AG04450 (cell line): ENCODE results near the gene MTG2. TPM values are rescaled to one million over a fixed set of nuclear protein-coding genes. Genes with fewer than 3 reads are reported as not detected.

Source experiments
- CTCF ChIA-PET: fragments of 300-600, 350-600 bp; formaldehyde crosslinking; extraction: SDS; loops from one replicate; lab custom pipeline; 2022; ENCODE audit warnings: antibody characterized with exemption, inconsistent platforms; lab: Charles Lee
- POLR2A ChIA-PET: fragments of 350-600 bp; formaldehyde crosslinking; extraction: SDS; loops from one replicate; lab custom pipeline; 2021; ENCODE audit warnings: antibody characterized with exemption, inconsistent platforms; lab: Yijun Ruan, JAX
- DNase-seq: peaks from one replicate; pipeline ENCODE4 v3.0.0-alpha.2; 2011; ENCODE audit warnings: low read depth, low spot score
- H3K27ac ChIP-seq: one replicate; pipeline ENCODE4 v1.5.1; 2012; ENCODE audit warnings: low read depth, low read length, control low read depth
- H3K27me3 ChIP-seq: one replicate; pipeline ENCODE4 v1.6.0; 2012; ENCODE audit warnings: low read length; ENCODE audit not compliant: control insufficient read depth, insufficient read depth
- H3K4me3 ChIP-seq: 2 replicates; pipeline ENCODE4 v1.5.1; 2011; ENCODE audit warnings: mild to moderate bottlenecking, low read depth, low read length, control low read depth
- H3K9me3 ChIP-seq: 2 replicates; pipeline ENCODE4 v1.5.1; 2012; ENCODE audit warnings: low read length; ENCODE audit not compliant: control insufficient read depth, insufficient read depth
- polyA plus RNA-seq: library from polyadenylated mRNA; depleted of rRNA; stranded (reverse); fragments of >200 nt; gene quantifications from 2 replicates; pipeline ENCODE4 v1.2.3, GENCODE V29; 2011
- TF ChIP-seq, protein P1 (sequence below): IDR thresholded peaks from 2 replicates; pipeline ENCODE4 v1.5.1; 2011; ENCODE audit warnings: low read depth, low read length, control low read depth, inconsistent platforms

The MTG2 gene
- polyA plus RNA-seq, 1 experiment, result 15.6 TPM

DNA sequence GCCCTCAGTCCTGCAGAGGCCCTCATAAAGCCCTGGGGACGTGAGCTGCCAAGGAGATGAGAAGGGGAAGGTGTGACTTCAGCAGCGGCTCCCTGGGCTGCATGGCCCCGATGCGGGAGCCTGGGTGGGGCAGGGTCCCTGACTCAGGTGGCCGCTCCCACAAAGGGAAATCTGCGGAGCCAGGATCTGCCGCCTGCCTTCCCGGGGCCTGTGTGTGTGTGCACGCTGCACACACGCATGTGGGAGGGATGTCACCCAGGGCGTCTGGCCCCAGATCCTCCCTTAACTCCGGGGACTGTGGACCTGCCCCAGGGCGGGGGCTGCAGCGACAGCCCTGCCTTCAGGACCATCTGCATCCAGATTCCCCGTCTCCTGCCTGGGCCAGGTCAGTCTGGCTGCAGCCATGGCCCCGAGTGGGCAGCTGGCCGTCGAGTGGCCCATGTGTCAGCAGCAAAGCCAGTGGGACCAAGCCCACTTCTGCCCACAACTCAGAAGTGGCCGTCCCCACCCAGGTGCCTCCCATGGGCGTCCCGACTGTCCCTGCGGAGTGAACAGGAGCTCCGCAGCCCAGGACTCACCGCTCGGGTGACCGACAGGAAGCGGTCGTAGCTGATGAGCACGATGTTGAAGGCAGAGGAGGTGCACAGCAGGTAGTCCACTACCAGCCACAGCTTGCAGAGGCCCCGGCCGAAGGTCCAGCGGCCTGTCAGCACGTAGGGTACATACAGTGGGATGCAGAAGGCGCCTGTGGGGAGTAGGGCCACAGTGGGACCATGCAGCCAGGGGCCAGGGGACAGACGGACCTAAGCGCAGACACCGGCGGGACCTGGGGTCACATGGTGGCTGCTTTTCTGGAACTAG lies 35.3 kb downstream of the MTG2 start:
- TF ChIP-seq, protein P1, sequence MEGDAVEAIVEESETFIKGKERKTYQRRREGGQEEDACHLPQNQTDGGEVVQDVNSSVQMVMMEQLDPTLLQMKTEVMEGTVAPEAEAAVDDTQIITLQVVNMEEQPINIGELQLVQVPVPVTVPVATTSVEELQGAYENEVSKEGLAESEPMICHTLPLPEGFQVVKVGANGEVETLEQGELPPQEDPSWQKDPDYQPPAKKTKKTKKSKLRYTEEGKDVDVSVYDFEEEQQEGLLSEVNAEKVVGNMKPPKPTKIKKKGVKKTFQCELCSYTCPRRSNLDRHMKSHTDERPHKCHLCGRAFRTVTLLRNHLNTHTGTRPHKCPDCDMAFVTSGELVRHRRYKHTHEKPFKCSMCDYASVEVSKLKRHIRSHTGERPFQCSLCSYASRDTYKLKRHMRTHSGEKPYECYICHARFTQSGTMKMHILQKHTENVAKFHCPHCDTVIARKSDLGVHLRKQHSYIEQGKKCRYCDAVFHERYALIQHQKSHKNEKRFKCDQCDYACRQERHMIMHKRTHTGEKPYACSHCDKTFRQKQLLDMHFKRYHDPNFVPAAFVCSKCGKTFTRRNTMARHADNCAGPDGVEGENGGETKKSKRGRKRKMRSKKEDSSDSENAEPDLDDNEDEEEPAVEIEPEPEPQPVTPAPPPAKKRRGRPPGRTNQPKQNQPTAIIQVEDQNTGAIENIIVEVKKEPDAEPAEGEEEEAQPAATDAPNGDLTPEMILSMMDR, result no peak
- POLR2A ChIA-PET, result no interaction called here
- peaks cover 66% of the 10 kb centered on the region for H3K27me3 ChIP-seq

DNA sequence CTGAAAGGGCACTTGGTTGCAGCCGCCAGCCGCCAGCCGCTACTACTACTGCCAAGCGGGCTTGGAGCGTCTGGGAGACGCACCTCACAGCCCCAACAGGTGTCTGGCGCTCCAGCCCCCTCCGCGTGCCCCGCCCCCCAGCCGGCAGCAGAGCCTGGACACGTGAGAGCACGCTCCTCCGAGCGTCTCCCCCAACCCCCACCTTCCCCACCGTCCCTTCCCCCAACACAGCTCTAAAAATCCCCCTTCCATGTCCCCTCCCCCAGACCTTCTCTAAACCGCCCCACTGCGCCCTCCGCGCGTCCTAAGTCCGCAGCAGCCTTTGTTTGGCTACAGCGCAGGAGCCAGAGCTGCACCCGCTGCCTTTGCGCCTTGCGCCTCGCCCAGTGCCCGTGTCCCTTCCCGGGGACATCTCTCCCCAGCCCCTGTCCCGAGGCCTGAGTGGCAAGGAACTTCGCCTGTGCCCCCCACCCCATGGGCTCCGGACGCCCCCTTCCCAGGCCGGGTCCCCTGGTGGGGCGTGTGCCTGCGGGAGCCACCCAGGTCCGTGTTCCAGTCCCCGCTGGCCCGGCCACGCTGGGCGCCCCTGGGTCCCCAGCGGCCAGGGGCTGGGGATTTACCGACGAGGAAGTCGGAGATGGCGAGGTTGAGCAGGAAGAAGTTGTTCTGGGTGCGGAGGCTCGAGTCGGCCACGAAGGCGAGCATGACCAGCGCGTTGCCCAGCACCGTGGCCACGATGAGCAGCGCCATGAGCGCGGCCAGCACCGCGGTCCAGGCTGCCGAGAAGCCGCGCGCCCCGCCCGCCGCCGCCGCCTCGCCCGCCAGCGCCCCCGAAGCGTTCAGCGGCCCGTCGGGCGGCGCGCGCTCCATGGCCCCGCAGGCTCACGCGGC lies 36.5 kb downstream of the MTG2 start:
- no peaks in the 10 kb centered on the region; the same call in 1 of the 2 replicates for H3K9me3 ChIP-seq
- H3K27me3 ChIP-seq, result peaks cover 76% of the 10 kb centered on the region
- TF ChIP-seq, protein P1, result no peak
- POLR2A ChIA-PET, result no interaction called here
- no peak overlapping the region for H3K4me3 ChIP-seq
- no peak for DNase-seq
- CTCF ChIA-PET, result no interaction called here
- no peak overlapping the region for H3K27ac ChIP-seq

More for the DNA sequence above, 35.3 kb downstream of the MTG2 start:
- no peaks in the 10 kb centered on the region; the same call in 1 of the 2 replicates for H3K9me3 ChIP-seq
- no peak overlapping the region for H3K27ac ChIP-seq
- no peak for DNase-seq
- no peak overlapping the region for H3K4me3 ChIP-seq
- CTCF ChIA-PET, result no interaction called here

DNA sequence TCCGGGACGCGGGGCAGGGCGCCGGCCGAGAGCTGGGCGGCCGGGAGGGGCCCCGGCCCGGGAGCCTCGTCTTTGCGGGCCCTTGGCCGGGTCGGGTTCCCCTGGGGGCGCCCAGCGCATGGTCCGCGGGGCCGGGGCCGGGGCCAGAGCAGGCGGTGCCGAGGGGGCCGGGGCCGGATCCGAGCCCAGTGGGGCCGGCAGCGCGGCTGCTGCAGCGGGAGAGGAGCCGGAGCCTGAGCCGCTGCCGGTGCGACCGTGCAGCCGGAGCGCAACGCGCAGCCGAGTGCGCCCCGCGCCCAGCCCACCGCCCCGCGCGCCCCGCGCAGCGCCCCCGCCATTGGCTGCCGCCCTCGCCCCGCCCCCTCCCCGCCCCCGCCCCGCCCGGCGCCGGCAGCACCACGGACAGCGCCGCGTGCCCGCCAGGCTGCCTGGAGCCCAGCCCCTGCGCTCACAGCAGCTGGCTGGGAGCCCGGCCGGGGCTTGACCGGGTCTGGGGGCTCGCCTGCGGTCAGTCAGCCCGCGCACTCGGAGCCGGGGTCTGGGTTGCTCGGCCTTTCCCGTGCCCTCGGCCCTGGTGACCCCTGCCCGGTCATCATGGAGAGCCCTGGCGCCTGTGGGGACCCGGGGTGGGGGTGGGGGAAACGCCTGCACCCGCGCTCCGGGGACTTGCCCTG lies 37.3 kb downstream of the MTG2 start, which contains the start of gene HRH3:
Gene HRH3, minus strand, starts transcription at position 287 of the 674 bp plus-strand sequence. CDS start 308 bp downstream, outside the sequence.
- ChIA-PET CTCF (no interaction called here), POLR2A (no interaction called here)
- Histone ChIP-seq H3K9me3 (no peaks in the 10 kb centered on the region; the same call in 1 of the 2 replicates), H3K27ac (no peak within 1 kb of the TSS), H3K27me3 (peaks cover 71% of the 10 kb centered on the region), H3K4me3 (peak within 1 kb of the TSS; percentile 17; the same call in 1 of the 2 replicates)
- no peak for DNase-seq
- TF ChIP-seq, protein P1, result no peak

DNA sequence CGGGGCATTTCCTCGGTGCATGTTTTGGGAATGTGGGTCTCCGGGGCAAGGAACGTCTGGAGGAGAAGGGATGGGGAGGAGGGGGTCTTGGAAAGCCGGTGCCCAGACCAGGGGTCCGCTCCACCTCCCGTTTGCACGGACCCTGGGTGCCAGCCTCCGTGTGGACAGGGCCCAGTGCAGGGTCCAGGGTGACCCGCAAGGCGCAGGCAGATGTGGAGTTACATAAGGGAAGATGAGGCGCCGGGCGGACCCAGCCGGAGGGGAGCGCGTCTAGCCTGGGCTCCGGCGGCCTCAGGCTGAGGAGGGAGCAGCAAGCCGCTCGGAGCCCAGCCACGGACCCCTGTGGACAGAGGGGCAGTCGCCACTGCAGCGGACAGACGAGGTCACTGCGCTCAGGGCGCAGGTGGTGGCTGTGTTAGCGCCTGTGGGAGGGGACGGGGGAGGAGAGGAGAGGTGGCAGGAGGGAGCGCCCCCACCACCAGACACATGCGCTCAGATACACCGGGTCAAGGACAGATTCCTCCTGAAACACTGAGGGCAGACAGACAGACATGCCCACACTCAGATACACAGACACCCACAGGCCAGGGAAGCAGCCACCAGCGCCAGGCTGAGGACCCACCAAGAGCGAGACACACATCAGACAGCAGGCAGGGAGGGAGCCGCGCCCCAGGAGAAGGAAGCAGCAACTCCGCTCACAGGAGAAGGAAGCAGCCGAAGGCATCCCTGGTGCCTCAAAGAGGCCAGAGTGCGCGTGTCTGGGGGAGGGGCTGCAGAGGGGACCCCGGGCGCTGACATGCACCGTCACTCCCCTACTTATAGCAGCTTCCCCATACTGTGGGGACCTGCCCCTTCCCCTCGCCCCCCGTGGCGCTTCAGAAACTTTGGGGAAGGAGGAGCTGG lies 38.1 kb downstream of the MTG2 start:
- CTCF ChIA-PET, result no interaction called here
- POLR2A ChIA-PET, result no interaction called here
- TF ChIP-seq, protein P1, result no peak
- Histone ChIP-seq H3K9me3 (peaks cover 1% of the 10 kb centered on the region; the same call in 1 of the 2 replicates), H3K4me3 (no peak overlapping the region), H3K27ac (no peak overlapping the region), H3K27me3 (peaks cover 66% of the 10 kb centered on the region)
- DNase-seq, result no peak
